Amniotic epithelial cell (primary cell): ENCODE measurements around the gene CFAP251.
"Not testable (repeated sequence)": the region's sequence is repeated elsewhere in the genome, so short reads cannot be mapped to it uniquely, and the experiment has no call there.

Experiments
- DNase-seq: peaks from one replicate; pipeline ENCODE4 v3.0.0-alpha.2; 2010; ENCODE audit warnings: low read depth

Gene CFAP251

DNA sequence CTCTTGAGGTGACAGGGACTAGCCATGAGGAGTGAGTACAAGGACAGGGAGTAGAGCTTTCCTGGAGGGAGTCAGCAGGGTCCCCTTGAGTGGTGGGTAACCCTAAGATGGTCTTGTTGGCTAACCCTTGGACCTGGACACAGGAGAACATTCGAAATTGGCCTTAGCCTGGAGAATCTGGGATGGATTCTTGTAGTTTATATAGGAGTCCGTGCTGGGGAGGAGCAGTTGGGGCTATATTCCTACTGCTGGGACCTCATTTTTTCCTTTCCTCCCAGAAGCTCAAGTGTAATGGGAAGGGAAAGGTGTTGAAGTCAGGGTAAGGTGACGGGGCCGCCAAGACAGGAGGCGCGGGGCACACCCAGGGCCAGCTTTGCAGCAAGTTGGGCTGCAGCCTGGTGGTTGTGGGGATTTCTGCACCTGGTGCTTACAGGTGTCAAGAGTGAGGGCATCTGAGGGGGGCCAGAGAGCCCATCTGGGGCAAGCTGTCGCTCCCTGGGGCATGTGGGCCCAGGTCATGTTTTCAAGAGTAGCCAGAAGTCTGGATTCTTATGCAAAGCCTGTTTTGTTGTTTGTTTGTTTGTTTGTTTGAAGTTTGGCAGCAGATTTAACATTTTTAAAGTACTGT lies 108.4 kb downstream of the CFAP251 start:
- DNase-seq: no peak

DNA sequence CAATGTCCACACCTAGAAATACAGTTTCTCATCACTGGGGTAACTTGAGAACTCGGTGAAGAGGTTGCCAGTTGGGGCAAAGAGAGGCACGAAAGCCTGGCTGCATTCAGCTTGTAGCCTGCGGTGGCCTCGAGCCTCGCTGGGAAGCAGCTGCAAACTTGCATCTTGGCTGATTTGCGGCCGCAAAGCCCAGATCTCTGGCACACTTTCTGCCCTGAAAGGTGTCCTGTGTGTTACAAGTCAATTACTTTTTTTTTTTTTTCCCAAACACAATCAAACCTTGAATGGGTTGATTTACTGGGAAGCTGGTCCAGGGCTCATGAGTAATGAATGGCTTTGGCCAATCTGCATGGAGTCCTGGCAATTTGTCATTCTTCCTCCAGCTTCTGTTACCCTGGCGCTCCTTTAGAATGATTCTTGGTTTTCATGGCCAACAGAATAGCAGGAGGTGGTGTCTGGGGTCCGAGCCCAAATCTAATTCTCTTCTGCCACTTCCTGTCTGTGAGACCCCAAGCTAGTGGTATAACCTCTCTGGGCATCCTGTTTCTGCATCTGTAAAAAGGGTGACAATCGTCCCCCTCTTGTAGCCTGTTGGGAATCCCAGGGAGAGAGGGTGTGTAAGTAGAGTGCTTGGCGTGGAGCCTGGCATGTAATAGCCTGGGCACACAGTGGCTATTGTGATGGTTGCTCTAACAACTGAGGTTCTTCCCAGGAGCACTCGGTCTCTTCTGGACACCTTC lies 109.9 kb downstream of the CFAP251 start:
- no peak for DNase-seq

DNA sequence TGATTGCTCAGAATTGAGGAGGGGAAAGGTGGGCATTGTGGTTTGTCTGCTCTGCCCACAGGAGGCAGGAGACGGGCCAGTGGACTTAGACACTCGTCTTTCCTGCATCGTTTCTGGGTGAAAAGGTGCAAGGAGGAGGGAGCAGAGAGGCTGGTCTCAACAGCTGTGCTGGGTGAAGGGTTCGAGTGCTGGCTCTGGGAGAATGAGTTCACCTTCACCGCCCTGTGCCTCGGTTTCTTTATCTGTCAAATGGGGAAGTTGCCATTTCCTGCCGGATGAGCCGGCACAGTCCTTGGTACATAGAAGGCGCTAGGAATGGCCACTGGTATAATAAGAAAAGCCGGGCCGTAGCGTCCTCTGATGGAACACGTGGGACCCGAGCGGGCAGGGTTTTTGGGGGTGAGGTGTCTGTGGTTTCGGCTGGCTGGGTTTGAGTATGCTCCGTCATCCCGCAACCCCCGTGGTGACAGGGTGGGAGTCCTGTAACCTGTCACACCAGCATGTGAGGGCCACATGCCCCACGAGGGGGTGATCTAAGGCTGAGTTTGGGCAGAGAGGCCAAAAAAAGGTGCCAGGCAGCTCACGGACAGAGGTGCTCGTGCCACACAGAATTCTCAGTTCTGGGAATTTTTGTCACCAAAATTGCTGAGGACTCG lies 110.6 kb downstream of the CFAP251 start:
- DNase-seq: no peak

DNA sequence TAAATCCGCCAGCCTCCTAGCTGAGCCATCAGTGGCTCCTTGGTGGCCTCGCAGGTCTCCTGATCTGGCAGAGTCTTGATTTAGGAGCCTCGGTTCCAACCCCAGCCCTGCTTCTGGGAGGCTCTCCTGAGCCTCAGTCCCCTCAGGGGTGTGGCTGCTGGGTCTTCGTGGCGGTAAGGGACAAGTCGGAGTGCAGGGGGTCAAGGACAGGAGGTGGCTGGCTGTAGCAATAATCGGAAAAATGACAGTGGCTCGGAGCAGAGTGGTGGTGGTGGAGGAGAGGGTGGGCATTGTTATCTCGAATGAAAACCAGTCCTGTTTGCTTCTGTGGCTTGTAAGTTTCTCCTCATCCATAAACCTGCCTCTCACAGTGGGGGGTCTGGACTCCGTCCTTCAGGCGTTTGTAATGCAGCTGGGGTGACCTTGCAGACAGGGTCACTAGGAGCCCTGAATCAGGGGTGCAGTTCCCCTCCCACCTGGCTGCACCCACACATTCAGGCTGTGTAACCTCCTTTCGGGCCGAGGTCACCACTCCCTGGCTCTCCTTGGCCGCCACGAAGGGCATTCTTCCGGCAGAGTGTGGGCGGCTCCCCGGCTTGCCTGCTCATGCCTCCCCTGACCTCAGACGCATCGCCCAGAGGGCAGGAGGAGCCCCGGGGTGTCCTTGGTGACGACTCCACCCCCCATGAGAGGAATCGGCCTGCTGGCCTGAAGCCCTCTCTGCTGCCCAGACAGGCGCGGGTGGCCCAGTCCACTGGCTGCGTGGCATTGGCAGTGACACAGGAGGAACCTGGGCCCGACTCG lies 111.4 kb downstream of the CFAP251 start:
- DNase-seq: no peak

DNA sequence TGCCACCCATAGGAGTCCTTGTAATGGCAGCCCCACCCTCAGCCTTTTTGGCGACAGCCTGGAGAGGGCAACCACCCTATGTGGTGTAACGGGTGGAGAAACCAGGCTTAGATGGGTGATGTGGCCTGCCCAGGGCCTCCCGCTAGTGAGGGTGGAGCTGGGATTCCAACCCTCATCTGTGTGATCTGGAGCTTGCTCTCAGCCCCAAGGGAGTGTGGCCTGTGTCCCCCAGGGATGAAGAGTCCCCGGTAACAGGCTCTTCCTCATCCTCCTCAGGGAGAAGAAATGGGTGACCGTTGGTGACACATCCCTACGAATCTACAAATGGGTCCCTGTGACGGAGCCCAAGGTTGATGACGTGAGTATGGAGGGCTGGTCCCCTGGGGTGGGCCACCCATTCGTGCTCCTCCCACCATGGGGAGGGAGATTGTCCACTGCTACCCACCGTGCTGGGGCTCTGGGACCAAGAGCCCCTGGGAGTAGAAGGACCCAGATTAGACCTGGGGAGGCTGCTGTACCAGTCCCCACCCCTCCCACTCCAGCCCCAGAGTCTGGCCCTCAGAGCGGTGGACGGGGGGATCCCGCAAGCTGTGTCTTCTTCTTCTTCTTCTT lies 112.1 kb downstream of the CFAP251 start:
- DNase-seq: no peak

DNA sequence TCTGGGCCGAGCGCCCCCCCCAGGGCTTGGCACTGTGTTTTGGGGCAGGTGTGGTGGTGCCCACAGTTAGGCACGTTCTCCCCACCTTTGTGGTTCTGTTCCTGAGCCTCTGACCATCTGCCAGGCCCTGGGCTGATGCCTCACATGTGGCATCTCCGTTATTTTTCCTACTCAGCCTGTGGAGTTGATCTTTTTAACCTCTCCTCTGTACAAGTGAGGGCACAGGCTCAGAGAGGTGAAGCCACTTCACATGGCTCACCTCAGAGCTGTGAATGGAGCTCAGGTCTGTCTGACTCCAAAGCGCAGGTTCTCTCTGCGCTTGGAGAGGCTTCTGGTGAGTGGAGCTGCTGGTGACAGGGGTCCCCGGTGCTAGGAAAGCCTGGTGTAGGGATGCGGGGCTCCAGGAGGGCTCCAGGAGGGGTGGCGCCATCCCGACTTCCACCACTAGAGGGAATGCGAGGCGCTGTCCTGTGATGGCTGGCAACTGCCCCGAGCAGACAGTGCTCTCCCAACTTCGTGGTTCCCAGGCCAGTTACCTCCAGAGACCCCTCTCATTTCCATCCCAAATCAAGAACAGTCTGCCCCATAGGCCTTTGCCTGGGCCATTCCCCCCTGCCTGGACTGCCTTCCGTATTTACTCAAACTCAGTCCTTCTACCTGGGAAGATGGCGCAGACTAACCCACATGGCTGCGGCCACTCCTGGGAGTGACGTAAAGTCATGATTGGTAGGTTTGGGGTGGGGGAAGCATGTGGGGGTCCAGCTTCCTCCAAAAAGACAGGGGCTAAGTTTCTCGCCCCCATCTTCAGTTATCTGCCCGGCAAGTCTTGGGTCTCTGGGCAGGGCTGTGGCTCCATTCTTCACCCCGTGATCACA lies 113.2 kb downstream of the CFAP251 start:
- no peak for DNase-seq

DNA sequence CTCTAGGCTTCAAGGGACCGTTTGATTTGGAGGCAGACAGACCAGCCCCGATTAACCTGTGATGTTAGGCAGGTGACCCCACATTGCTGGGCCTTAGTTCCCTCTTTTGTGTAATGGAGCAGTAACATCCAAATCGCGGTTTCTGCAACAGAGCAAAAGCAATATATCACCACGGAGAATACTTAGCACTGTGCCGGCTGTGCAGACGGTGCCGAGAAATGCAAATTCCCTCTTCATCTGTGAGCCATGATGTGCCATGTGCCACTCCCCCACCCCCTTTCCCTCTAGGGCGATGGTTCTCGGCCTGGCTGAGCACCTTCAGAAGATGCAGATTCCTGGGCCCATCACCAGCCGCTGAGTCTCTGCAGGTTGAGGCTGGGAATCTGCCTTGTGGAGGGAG lies 114.2 kb downstream of the CFAP251 start:
- DNase-seq: no peak

DNA sequence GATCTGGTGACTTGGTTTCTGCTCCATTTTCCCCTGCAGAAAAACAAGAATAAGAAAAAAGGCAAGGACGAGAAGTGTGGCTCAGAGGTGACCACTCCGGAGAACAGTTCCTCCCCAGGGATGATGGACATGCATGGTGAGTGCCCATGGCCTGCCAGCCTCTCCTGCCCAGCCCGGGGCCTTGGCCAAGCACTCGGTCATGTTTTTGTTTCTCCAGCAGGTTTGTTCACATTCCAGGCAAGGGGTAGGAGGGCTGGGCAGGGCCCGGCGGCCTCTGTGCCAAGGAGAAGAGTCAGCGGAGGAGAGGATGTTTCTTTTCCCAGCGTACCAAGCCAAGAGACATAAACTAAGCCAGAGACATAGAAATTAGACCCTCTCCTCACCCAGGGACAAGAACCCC lies 116.9 kb downstream of the CFAP251 start:
- no peak for DNase-seq

DNA sequence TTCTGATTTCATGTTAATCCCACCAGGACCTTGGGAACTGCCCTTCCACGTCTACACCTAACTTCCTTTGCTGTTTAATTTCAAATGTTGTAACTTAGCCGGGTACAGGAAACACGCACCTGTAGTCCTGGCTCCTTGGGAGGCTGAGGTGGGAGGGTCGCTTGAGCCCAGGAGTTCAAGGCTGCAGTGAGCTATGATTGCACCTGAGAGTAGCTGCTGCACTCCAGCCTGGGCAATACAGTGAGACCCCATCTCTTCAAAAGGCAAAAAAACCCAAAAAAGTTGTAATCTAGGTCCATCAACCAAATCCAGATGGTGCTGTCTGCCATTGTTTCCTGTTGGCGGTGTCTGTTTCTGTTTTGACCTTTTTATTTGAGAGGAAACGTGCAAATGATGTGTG lies 117.8 kb downstream of the CFAP251 start:
- DNase-seq: no peak

DNA sequence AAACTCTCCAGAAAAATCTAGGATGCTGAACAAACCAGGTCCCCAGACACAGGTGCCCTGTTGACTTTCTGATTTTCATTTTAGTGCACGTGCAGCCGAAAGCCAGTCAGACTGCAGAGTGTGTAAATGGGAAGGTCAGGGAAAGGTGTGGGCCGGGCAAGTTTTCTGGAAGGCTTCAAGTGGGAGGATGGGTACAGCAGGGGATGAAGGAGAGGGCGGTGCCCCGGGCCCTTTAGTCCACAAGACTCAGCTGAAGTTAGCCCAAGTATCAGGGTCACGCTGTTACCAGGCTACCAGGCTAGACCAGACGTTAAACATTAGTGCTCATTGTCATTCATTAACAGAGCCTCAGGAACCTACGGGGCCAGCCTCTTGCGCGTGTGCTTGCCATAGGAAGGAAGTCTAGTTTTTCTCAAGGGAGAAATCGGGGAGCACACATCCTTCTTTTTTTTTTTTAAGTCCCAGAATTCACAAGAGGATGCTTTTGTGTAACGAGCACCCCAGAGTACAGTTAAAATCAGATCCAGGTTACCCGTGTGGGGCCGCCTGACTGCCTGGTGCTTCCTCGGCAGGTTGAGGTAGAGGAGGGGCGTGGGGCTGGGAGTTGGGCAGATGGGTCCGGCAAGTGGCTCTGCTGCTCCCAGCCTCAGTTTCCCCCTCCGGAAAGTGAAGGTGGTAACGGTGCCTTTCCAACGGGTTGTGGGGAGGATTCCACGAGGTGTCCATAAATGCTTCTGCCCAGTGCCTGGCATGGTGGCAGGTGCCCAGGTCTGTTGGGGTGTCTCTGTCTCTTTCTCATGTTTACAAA lies 122.4 kb downstream of the CFAP251 start:
- DNase-seq: no peak

DNA sequence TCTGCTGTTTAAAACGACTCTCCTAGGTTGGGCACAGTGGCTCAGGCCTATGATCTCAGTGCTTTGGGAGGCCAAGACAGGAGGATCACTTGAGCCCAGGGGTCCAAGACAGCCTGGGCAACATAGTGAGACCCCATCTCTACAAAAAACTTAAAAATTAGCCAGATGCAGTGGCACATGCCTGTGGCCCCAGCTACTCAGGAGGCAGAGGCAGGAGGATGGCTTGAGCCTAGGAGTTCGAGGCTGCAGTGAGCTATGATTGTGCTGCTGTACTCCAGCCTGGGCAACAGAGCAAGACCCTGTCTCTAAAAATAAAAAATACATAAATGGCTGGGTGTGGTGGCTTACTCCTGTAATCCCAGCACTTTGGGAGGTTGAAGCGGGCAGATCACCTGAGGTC lies 123.1 kb downstream of the CFAP251 start:
- not testable (repeated sequence) for DNase-seq

DNA sequence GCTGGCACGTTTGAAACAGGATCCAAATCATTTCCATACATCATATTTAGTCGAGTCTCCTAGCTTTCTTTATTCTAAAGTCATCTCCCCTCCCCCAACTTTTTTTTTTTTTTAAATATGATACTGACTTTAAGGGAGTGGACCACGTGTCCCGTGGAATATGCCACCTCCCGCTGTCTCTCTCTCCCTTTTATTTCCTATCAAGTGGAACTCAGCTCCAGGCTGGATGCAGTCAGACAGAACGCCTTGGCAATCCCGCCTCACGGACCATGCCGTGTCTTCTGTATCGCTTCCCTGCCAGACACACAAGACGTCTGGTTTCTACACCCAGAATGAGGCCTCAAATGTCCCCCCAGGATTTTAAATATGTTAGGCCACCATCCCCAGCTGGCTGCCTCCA lies 124.5 kb downstream of the CFAP251 start:
- no peak for DNase-seq

DNA sequence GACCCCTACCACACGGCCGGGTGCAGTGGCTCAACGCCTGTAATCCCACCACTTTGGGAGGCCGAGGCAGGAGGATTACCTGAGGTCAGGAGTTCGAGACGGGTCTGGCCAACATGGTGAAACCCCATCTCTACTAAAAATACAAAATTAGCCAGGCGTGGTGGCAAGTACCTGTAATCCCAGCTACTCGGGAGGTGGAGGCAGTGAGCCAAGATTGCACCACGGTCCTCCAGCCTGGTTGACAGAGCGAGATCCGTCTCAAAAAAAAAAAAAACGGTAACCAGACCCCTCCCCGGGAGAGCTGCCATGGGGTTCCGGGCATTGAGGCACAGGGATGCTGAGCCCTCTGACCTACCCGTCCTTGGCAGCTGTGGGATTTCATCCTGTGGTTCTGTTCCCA lies 125.1 kb downstream of the CFAP251 start:
- no peak for DNase-seq

DNA sequence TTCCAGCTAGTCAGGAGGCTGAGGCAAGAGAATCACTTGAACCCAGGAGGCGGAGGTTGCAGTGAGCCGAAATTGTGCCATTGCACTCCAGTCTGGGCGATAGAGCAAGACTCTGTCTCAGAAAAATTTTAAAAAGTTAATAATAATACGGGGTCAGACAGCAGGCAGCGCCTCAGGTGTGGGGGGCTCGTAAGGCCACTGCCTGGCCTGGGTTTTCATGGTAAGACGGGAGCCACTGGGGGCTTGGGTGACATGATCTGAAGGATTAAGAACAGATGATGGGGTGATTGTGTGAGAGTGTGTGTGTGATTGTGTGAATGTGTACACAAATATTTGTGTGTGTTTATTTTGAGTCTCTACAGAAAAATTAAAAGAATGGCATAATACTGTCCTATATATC lies 126.9 kb downstream of the CFAP251 start:
- DNase-seq: no peak

DNA sequence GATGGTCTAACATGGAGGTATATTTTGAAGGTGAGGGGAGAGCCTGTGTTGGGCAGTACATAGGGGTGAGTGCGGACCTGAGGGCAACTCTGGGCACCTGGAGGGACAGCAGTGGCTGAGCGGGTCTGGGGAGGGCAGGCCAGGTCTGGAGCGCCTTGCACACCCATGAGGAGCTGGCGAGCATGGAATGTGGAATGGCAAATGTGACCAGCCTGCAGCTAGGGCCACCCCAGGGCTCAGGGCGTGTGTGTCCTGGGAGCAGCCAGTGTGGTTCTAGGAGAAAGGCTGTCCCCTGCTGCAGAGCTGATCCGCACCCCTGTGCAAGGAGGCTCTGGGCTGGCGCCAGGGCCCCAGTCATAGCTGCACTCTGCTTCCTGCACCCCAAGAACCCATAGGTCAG lies 127.8 kb downstream of the CFAP251 start:
- no peak for DNase-seq

DNA sequence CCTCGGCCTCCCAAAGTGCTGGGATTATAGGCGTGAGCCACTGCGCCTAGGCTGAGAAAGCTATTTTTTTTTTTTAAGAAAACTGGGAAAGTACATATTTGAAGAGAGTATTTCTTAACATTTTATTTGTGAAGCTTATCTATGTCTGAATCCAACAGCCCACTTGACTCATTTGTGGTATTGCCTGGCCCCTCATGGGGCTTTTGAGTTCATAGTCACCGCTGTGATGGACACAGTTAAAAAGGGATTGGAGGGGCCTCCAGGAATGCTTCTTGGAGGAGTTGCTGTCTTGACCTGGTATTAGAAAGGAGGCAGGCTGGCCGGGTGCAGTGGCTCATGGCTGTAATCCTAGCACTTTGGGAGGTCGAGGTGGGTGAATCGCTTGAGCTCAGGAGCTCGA lies 129.8 kb downstream of the CFAP251 start:
- peak; percentile 98 for DNase-seq

DNA sequence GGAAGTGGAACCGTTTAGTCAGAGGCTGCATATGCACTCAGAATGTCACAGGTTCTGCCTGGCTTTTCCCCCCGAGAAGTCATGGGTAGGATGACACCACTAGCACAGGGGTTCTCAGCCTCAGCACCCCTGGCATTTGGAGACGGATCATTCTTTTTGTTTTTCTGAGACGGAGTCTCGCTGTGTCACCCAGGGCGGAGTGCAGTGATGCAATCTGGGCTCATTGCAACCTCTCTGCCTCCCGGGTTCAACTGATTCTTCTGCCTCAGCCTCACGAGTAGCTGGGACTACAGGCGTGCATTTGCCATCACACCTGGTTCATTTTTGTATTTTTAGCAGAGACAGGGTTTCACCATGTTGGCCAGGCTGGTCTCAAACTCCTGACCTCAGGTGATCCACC lies 131.4 kb downstream of the CFAP251 start:
- DNase-seq: no peak

DNA sequence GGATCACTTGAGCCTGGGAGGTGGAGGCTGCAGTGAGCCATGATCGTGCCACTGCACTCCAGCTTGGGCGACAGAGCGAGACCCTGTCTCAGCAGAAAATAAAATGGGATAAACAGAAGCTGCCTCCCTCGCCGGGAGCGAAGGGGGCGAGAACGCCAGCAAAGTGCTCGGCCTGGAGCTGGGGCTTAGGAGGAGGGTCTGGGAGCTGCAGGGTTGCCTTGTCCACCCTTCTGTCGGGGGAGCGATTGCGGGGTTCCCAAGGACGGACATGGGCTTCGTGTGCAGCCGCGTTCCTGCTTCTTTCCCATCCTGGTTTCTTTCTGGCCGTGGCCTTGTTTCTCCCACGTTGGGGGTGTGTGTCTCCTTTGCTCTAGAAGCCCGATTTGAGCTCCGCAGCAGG lies 132.3 kb downstream of the CFAP251 start:
- DNase-seq: no peak

DNA sequence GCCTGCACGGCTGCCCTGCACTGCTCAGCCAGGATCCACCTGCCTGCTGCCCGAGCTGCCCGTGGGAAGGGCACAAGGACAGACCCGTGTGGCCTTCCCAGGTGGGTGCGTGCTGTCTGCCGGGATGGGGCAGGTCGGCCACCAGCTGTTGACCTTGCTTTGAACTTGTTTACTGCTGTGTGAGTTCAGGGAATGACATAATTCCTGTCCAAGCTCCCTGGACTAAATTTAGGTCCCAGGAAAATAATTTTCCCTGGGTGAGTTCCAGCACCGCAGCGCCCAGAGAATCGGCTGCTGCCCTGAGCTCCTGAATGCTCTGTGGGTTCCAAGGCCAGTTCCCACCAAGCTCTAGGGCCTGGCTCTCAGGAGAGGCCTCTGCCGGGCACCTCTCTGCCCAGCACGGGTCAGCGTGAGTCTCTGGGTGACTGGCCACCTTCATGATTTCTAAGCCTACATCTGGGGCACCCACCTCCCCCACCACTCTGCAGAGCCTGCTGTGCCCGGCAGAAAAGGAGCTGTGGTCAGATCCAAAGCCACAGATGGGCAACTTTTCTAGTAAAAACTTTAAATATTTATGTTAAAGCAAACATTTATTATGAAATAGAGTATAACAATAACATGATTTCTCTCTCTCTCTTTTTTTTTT lies 133.0 kb downstream of the CFAP251 start:
- peak; percentile 51 for DNase-seq

DNA sequence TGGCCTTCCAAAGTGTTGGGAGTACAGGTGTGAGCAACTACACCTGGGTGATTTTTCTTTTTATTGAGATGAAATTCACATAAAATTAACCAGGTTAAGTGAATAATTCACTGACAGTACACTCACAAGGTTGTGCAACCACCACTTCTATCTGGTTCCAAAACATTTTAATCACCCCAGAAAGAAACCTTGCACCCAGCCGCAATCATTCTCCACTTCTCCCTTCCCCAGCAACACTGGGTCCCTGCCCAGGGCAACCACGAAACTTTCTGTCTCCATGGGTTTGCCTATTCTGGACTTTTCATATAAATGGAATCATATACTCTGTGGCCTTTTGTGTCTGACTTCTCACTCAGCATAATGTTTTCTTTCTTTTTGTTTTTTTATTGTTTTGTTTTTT lies 133.9 kb downstream of the CFAP251 start:
- peak; percentile 81 for DNase-seq
